Ectodermal cell (in vitro differentiated cells): Measurements from ENCODE around the gene OSM.

Source experiments
- H3K27ac ChIP-seq: 2 replicates; pipeline ENCODE4 v1.7.0; 2013; ENCODE audit warnings: mild to moderate bottlenecking, low read depth, low read length; ENCODE audit not compliant: insufficient read depth, poor library complexity, severe bottlenecking
- H3K27me3 ChIP-seq: 2 replicates; pipeline ENCODE4 v1.7.0; 2013; ENCODE audit warnings: mild to moderate bottlenecking, low read length; ENCODE audit not compliant: insufficient read depth, control insufficient read depth, poor library complexity, severe bottlenecking
- H3K36me3 ChIP-seq: one replicate; pipeline ENCODE4 v1.7.0; 2013; ENCODE audit warnings: low read length; ENCODE audit not compliant: control insufficient read depth, insufficient read depth
- H3K4me1 ChIP-seq: one replicate; pipeline ENCODE4 v1.7.0; 2013; ENCODE audit warnings: low read length; ENCODE audit not compliant: control insufficient read depth, insufficient read depth
- H3K4me3 ChIP-seq: 2 replicates; pipeline ENCODE4 v1.7.0; 2013; ENCODE audit warnings: low read depth, low read length, control low read depth; ENCODE audit not compliant: insufficient read depth
- H3K9me3 ChIP-seq: 2 replicates; pipeline ENCODE4 v1.7.0; 2013; ENCODE audit warnings: mild to moderate bottlenecking, low read length, moderate library complexity; ENCODE audit not compliant: control insufficient read depth
- WGBS, 2 experiments: methylation state at CpG; one replicate each; pipeline ENCODE4 v1.1.7; 2013; ENCODE audit warnings: missing lambda C conversion rate in 2 of 2; 5-methylcytosine and 5-hydroxymethylcytosine counted together

The OSM gene

GRCh38 chr22:30297991-30298701, 31.5 kb upstream of the OSM start:
- Histone ChIP-seq H3K9me3 (no peaks in the 10 kb centered on the region), H3K27me3 (no peaks in the 10 kb centered on the region), H3K36me3 (no peaks in the 10 kb centered on the region), H3K27ac (no peak overlapping the region), H3K4me1 (no peaks in the 10 kb centered on the region), H3K4me3 (no peak overlapping the region)
- WGBS, 2 experiments, result 93% methylated on average over 9 of the region's 9 CpGs

- WGBS, 2 experiments, result 94 to 95% methylated on average over 11 of the region's 11 CpGs
- Histone ChIP-seq H3K27ac (no peak overlapping the region), H3K4me3 (no peak overlapping the region), H3K4me1 (no peaks in the 10 kb centered on the region), H3K36me3 (no peaks in the 10 kb centered on the region), H3K9me3 (no peaks in the 10 kb centered on the region), H3K27me3 (no peaks in the 10 kb centered on the region)
These were observed 30.8 kb upstream of the OSM start for GRCh38 chr22:30297276-30297990.

DNA sequence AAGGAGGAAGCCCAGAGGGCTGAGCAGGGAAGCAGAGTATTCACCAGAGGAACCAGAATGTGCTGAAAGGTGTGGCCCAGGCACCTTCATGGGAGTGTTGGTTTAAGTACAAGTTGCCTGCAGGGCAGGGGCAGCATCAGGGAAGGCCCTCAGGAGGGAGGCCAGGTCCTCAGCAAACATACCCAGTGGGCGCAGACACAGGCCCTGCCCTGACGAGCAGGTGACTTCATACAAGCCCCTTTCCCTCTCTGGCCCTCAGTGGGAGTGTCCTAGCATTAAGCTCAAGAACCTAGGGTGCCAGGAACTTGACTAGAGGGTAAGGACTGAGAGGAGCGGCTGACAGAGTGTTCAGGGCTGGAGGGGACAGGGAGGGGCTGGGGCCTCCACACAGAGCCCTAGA, 30.2 kb upstream of the OSM start:
- Histone ChIP-seq H3K27me3 (no peaks in the 10 kb centered on the region), H3K27ac (no peak overlapping the region), H3K9me3 (no peaks in the 10 kb centered on the region), H3K36me3 (no peaks in the 10 kb centered on the region), H3K4me1 (no peaks in the 10 kb centered on the region), H3K4me3 (no peak overlapping the region)
- 88 to 90% methylated on average over 3 of the region's 3 CpGs for WGBS, 2 experiments

GRCh38 chr22:30296324-30296723, 29.7 kb upstream of the OSM start:
- Histone ChIP-seq H3K9me3 (no peaks in the 10 kb centered on the region), H3K36me3 (no peaks in the 10 kb centered on the region), H3K27ac (no peak overlapping the region), H3K27me3 (no peaks in the 10 kb centered on the region), H3K4me1 (no peaks in the 10 kb centered on the region), H3K4me3 (no peak overlapping the region)
- WGBS, 2 experiments, result 95 to 97% methylated on average over 4 of the region's 4 CpGs

DNA sequence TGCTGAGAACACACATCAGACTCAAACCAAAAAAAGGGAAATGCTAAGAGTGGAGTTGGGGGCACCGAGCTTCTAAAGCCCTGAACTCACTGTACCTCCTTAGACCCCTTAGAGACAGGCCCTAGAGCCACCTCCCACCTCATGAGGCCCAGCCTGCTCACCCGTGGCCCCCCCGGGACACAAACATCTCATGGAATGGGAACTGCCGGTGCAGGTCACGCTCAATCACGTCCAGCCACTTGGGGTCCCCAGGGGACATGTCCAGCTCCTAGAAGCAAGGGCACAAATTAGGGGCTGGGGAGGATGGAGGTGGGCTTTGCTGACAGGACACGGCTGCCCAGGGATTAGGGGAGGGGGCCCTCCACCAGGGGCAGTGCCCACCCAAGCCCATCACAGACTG, 28.9 kb upstream of the OSM start:
- Histone ChIP-seq H3K27me3 (no peaks in the 10 kb centered on the region), H3K36me3 (no peaks in the 10 kb centered on the region), H3K27ac (no peak overlapping the region), H3K9me3 (no peaks in the 10 kb centered on the region), H3K4me3 (no peak overlapping the region), H3K4me1 (peaks cover under 1% of the 10 kb centered on the region)
- WGBS, 2 experiments, result 82 to 84% methylated on average over 7 of the region's 7 CpGs

DNA sequence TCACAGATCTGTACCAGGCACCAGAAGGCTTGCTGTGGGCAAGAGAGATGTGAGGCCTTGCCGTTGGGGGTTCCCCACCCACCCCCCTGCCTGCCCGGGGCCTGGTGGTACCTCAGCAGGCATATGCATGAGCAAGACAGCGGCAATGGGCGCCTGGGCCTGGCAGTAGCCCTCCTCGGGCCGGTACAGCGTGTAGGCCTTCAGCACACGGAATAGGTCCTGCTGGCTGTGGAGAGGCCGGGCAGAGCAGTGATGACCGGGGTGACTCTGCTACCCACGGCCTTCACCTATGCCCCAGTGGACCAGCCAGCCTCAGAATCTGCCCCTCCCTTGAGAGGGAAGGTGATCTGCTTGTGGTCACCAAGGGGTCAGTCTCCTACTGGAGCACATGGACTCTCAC, 28.2 kb upstream of the OSM start:
- Histone ChIP-seq H3K36me3 (no peaks in the 10 kb centered on the region), H3K4me1 (peaks cover 8% of the 10 kb centered on the region), H3K27me3 (peaks cover 3% of the 10 kb centered on the region), H3K27ac (no peak overlapping the region), H3K9me3 (no peaks in the 10 kb centered on the region), H3K4me3 (no peak overlapping the region)
- WGBS, 2 experiments, result 93 to 94% methylated on average over 11 of the region's 11 CpGs

- no peak overlapping the region for H3K27ac ChIP-seq
- H3K4me3 ChIP-seq, result no peak overlapping the region
- H3K4me1 ChIP-seq, result peaks cover 8% of the 10 kb centered on the region
- H3K27me3 ChIP-seq, result peaks cover 3% of the 10 kb centered on the region
- no peaks in the 10 kb centered on the region for H3K9me3 ChIP-seq
- H3K36me3 ChIP-seq, result no peaks in the 10 kb centered on the region
- WGBS, 2 experiments, result 84 to 85% methylated on average over 9 of the region's 9 CpGs
These were observed 27.4 kb upstream of the OSM start for GRCh38 chr22:30294066-30294465.

- Histone ChIP-seq H3K36me3 (no peaks in the 10 kb centered on the region), H3K4me1 (peaks cover 11% of the 10 kb centered on the region), H3K4me3 (no peak overlapping the region), H3K9me3 (no peaks in the 10 kb centered on the region), H3K27me3 (peaks cover 12% of the 10 kb centered on the region), H3K27ac (no peak overlapping the region)
- 93 to 94% methylated on average over 7 of the region's 7 CpGs for WGBS, 2 experiments
These were observed 26.4 kb upstream of the OSM start for GRCh38 chr22:30293026-30293425.

DNA sequence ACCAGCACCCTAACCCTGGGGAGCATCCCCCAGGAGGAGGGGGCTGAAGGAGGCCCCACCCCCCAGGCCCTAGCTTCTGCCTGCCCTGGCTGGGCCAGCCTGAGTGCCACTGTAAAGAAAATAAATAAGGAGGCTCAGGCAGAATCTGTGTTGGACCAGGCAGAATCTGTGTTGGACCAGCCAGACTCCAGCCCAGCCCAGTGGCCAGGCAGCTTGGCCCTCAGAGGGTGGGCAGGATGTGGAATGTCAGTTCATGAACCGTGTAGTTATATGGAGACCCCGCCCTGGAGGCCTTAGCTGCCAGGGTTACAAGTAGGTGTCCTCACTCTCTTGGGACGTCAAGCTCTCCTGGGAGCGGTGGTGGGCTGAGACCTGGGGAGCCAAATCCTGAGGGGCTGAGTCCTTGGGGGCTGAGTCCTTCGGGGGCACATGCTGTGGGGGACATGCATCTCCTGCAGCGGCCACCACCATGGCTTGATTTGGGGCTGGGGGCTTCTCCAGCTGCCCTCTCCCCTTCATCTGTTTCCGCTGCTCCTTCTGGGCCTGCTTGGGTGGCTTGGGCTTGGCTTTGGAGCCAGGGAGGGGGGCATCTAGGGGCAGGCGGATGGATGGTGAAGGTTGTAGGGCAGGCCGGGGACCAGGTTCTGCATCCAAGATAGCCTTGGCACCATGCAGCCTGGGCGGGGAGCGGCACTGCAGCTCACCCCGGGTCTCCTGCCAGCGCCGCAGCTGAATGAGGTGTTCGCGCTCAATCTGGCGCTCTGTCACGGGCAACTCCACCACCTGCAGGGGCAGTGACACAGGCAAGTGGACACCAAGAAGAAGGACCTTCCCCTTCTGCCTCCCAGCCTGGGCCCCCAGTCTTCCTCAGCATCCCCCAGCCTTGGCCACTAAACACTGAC, 25.7 kb upstream of the OSM start:
- Histone ChIP-seq H3K4me3 (no peak overlapping the region), H3K27me3 (peaks cover 12% of the 10 kb centered on the region), H3K9me3 (no peaks in the 10 kb centered on the region), H3K4me1 (peaks cover 11% of the 10 kb centered on the region), H3K27ac (no peak overlapping the region), H3K36me3 (no peaks in the 10 kb centered on the region)
- 95 to 96% methylated on average over 18 of the region's 18 CpGs for WGBS, 2 experiments
